Measurements from ENCODE around the gene DALRD3. TPM values are rescaled to one million over a fixed set of nuclear protein-coding genes. Genes with fewer than 3 reads are reported as not detected.

The DALRD3 gene
- 31.0 and 35.0 TPM in 2 replicates for total RNA-seq

GRCh38 chr3:49017971-49018706, at the start of gene DALRD3:
Gene DALRD3 (minus strand): TSS chr3:49018580. CDS start chr3:49018564, 16 bp downstream.

GRCh38 chr3:49028673-49029562, 10.5 kb upstream of the DALRD3 start, which contains the start of gene IMPDH2:
Gene IMPDH2 (minus strand): TSS chr3:49029398. CDS start chr3:49029350, 48 bp downstream.

GRCh38 chr3:49021813-49022687, 3.7 kb upstream of the DALRD3 start, which contains the start of gene NDUFAF3:
Gene NDUFAF3 (plus strand): TSS chr3:49022121. CDS start chr3:49022145, 24 bp downstream.

GRCh38 chr3:49007068-49007770, 11.2 kb downstream of the DALRD3 start, which contains the start of gene WDR6:
Gene WDR6 (plus strand): TSS chr3:49007391. CDS start chr3:49007432, 41 bp downstream.

GRCh38 chr3:48989796-48990635, 28.4 kb downstream of the DALRD3 start, which contains the start of gene P4HTM:
Gene P4HTM (plus strand): TSS chr3:48990241. CDS start chr3:48990257, 16 bp downstream.

Small RNA genes lying within 50 kb of the gene (small RNA-seq; reads per million reads assigned to genes)
- 23,127 reads per million, percentile 100 among the genes with 10 or more reads in this experiment for gene MIR191
- 1,599 reads per million, percentile 100 among the genes with 10 or more reads in this experiment for gene MIR425

Other genes with a start within 250 kb of the DALRD3 start
- gene PRKAR2A, start 170.7 kb downstream of the DALRD3 start, total RNA-seq, result 89.0 and 89.9 TPM in 2 replicates
- 15.4 and 18.4 TPM in 2 replicates for gene SLC25A20, start 119.7 kb downstream of the DALRD3 start, total RNA-seq
- 66.9 and 69.7 TPM in 2 replicates for gene ARIH2, start 99.7 kb downstream of the DALRD3 start, total RNA-seq
- gene P4HTM, start 28.3 kb downstream of the DALRD3 start, total RNA-seq, result 14.3 and 16.8 TPM in 2 replicates
- gene WDR6, start 11.2 kb downstream of the DALRD3 start, total RNA-seq, result 80.6 and 126 TPM in 2 replicates
- gene NDUFAF3, start 3.5 kb upstream of the DALRD3 start, total RNA-seq, result 31.5 and 32.8 TPM in 2 replicates
- gene IMPDH2, start 10.8 kb upstream of the DALRD3 start, total RNA-seq, result 270 and 275 TPM in 2 replicates
- 137 and 168 TPM in 2 replicates for gene QRICH1, start 75.5 kb upstream of the DALRD3 start, total RNA-seq
- 312 and 318 TPM in 2 replicates for gene QARS1, start 86.2 kb upstream of the DALRD3 start, total RNA-seq
- gene USP19, start 102.2 kb upstream of the DALRD3 start, total RNA-seq, result 26.2 and 35.1 TPM in 2 replicates
- gene LAMB2, start 114.5 kb upstream of the DALRD3 start, total RNA-seq, result 189 and 254 TPM in 2 replicates
- 18.4 and 22.1 TPM in 2 replicates for gene CCDC71, start 147.8 kb upstream of the DALRD3 start, total RNA-seq
- gene KLHDC8B, start 153.0 kb upstream of the DALRD3 start, total RNA-seq, result 9.7 and 14.0 TPM in 2 replicates